ENCODE measurements around the gene RUVBL1.

DNA sequence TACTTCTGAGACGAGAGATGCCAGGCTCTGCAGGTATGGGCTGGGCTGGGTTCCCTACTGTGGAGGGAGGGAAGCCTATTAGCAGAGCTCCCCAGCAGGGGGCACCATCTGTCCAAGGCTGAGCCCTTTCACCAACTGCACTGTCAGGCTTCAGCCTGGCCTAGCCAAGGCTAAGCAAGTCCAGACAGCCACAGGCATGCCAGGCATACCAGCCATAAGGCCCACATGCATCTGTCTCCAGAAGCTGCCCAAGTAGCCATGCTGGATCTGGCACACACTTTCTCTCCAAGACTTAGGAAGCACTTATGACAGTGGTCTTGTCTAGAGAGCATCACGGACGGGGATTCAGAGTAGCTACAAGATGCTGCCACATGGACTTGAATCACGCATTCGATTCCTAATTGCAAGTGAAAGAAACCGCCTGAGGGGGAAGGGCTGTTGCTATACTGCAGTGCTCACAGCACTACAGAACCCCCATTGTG, 28.3 kb downstream of the RUVBL1 start:
- TF ChIP-seq, protein P1, sequence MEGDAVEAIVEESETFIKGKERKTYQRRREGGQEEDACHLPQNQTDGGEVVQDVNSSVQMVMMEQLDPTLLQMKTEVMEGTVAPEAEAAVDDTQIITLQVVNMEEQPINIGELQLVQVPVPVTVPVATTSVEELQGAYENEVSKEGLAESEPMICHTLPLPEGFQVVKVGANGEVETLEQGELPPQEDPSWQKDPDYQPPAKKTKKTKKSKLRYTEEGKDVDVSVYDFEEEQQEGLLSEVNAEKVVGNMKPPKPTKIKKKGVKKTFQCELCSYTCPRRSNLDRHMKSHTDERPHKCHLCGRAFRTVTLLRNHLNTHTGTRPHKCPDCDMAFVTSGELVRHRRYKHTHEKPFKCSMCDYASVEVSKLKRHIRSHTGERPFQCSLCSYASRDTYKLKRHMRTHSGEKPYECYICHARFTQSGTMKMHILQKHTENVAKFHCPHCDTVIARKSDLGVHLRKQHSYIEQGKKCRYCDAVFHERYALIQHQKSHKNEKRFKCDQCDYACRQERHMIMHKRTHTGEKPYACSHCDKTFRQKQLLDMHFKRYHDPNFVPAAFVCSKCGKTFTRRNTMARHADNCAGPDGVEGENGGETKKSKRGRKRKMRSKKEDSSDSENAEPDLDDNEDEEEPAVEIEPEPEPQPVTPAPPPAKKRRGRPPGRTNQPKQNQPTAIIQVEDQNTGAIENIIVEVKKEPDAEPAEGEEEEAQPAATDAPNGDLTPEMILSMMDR (IDR thresholded peaks at IDR 0.05; ENCODE audit: insufficient read depth, low read length), result peak; percentile 96
- TF ChIP-seq GABPA (IDR thresholded peaks at IDR 0.05; ENCODE audit: low read depth), result no peak
- no peak for TF ChIP-seq POLR2AphosphoS5 (IDR thresholded peaks at IDR 0.05; ENCODE audit: low read depth)
- TF ChIP-seq SPI1 (IDR thresholded peaks at IDR 0.05; ENCODE audit: borderline replicate concordance, low read depth), result no peak
- TF ChIP-seq, protein P2, sequence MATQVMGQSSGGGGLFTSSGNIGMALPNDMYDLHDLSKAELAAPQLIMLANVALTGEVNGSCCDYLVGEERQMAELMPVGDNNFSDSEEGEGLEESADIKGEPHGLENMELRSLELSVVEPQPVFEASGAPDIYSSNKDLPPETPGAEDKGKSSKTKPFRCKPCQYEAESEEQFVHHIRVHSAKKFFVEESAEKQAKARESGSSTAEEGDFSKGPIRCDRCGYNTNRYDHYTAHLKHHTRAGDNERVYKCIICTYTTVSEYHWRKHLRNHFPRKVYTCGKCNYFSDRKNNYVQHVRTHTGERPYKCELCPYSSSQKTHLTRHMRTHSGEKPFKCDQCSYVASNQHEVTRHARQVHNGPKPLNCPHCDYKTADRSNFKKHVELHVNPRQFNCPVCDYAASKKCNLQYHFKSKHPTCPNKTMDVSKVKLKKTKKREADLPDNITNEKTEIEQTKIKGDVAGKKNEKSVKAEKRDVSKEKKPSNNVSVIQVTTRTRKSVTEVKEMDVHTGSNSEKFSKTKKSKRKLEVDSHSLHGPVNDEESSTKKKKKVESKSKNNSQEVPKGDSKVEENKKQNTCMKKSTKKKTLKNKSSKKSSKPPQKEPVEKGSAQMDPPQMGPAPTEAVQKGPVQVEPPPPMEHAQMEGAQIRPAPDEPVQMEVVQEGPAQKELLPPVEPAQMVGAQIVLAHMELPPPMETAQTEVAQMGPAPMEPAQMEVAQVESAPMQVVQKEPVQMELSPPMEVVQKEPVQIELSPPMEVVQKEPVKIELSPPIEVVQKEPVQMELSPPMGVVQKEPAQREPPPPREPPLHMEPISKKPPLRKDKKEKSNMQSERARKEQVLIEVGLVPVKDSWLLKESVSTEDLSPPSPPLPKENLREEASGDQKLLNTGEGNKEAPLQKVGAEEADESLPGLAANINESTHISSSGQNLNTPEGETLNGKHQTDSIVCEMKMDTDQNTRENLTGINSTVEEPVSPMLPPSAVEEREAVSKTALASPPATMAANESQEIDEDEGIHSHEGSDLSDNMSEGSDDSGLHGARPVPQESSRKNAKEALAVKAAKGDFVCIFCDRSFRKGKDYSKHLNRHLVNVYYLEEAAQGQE (IDR thresholded peaks at IDR 0.05; ENCODE audit: insufficient replicate concordance, low read depth), result no peak
